Mesothelial cell of epicardium (in vitro differentiated cells): Measurements from ENCODE around the gene PARP12. TPM values are rescaled to one million over a fixed set of nuclear protein-coding genes. Genes with fewer than 3 reads are reported as not detected.

ENCODE experiments used
- DNase-seq, 2 experiments: peaks; one replicate each; pipeline ENCODE4 v3.0.0; 2021; ENCODE audit warnings: low spot score in 2 of 2; ENCODE audit not compliant: unreplicated experiment in 2 of 2
- H3K27ac Mint-ChIP-seq: 2 replicates; pipeline ENCODE4 v1.8.0; 2021; ENCODE audit warnings: mixed read lengths
- H3K27me3 Mint-ChIP-seq: 2 replicates; pipeline ENCODE4 v1.8.0; 2021; ENCODE audit warnings: low read depth, mixed read lengths
- H3K36me3 Mint-ChIP-seq: 2 replicates; pipeline ENCODE4 v1.8.0; 2021; ENCODE audit warnings: mixed read lengths
- H3K4me1 Mint-ChIP-seq: 2 replicates; pipeline ENCODE4 v1.8.0; 2021; ENCODE audit warnings: mixed read lengths
- H3K4me3 Mint-ChIP-seq: 2 replicates; pipeline ENCODE4 v1.8.0; 2021; ENCODE audit warnings: mild to moderate bottlenecking, moderate library complexity, mixed read lengths
- H3K9me3 Mint-ChIP-seq: 2 replicates; pipeline ENCODE4 v1.8.0; 2021; ENCODE audit warnings: mixed read lengths
- CTCF ChIP-seq: fragments of 200-600 bp; sonication (generic); IDR thresholded peaks from one replicate; pipeline ENCODE4 v1.5.0; 2021; ENCODE audit warnings: antibody characterized with exemption; ENCODE audit not compliant: unreplicated experiment
- total RNA-seq: library from RNA; stranded (reverse); gene quantifications from 3 replicates; pipeline ENCODE4 v1.2.1, GENCODE V29; 2021

Gene PARP12
- total RNA-seq, 1 donor from 2014 or later = 27.1 TPM

DNA sequence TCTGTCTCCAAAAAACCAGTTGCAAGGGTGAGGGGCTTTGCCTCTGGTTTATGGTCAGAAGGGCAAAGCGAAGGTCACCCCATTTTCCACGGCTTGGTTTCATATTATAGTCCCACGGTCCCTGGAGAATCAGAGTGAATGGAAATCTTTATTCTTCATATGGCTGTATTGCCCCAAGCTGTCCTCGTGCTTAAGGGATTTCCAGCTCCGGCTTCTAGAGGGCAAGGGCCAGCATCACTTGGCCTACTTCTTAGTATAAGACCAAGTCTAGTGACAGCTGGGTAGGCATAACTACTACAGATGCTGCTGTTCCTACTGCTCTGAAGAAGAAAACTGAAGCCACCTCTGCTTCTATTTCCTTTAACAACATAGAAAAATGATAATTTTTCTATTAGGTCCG is 63.2 kb downstream of the PARP12 start:
- peaks cover 3% of the 10 kb centered on the region for H3K4me1 Mint-ChIP-seq
- H3K27me3 Mint-ChIP-seq = no peaks in the 10 kb centered on the region
- DNase-seq = no peak
- no peaks in the 10 kb centered on the region for H3K9me3 Mint-ChIP-seq
- H3K27ac Mint-ChIP-seq = no peak overlapping the region
- H3K36me3 Mint-ChIP-seq = no peaks in the 10 kb centered on the region
- no peak for TF ChIP-seq CTCF
- H3K4me3 Mint-ChIP-seq = no peak overlapping the region

DNA sequence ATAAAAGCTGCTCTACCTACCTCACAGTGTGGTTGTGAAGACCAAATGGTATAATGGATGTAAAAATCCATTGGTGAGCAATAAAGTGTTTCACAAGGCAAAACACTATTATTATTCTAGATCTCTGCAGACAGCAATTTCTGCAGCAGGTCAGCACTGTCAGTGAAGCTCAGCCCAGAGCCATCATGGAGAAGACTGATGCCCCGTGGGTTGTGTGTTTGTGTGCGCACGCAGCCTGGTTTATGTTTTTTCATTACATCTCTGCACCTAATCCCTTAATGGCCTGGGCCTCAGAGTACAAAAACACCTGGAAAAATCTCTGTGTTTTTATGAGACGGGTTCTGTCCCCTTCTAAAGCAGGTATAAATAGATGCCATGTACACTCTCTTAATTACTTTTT is 64.2 kb downstream of the PARP12 start:
- Mint-ChIP-seq H3K27me3 (no peaks in the 10 kb centered on the region), H3K4me3 (no peak overlapping the region), H3K9me3 (no peaks in the 10 kb centered on the region), H3K36me3 (no peaks in the 10 kb centered on the region), H3K27ac (no peak overlapping the region), H3K4me1 (peaks cover 3% of the 10 kb centered on the region)
- no peak for DNase-seq
- no peak for TF ChIP-seq CTCF

DNA sequence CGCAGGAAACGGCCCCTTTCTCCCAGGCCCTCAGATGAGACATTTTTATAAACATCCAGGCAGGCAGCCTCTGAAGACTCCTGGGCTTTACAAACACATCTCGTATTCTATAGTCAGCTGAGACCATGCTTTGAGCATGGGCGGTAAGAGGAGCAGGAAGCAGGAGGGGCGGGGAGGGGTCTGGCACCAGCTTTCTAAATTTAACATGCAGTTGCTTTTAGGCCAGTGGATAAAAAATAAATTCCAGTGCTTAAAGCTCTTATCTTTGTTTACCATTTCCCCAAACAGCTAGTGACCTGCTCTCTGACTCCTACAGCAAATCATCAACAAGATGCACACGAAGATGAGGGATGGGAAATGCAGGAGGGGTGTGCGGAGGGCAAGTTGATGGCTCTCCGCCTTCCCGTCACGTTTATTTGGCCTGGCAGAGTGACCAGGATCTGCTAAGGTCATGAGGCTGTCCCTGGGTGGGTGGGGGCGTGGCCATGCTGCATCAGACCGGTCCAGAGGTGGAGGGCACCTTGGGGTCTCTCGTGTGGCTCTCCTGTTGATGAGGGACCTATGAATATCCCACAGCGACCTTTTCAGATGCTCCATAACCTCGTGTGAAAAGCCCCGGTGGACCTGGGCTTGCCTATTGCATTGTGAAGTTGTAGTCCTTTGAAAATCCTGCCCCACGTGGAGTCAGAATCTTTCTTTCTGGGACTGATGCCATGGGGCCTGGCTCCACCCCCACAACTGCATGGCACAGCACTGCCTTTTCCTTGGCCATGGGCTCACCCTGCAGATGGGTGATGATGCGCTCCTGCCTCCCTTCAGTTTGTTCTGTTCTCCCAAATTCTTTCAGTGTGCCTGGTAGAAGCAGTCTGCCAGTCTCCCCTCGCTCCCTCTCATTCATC is 67.5 kb downstream of the PARP12 start:
- no peak for TF ChIP-seq CTCF
- no peak overlapping the region for H3K4me3 Mint-ChIP-seq
- H3K9me3 Mint-ChIP-seq = no peaks in the 10 kb centered on the region
- H3K27me3 Mint-ChIP-seq = no peaks in the 10 kb centered on the region
- no peak for DNase-seq
- H3K36me3 Mint-ChIP-seq = no peaks in the 10 kb centered on the region
- peaks cover 7% of the 10 kb centered on the region for H3K4me1 Mint-ChIP-seq
- H3K27ac Mint-ChIP-seq = no peak overlapping the region

GRCh38 chr7:139994356-139994755 is 68.4 kb downstream of the PARP12 start:
- Mint-ChIP-seq H3K36me3 (no peaks in the 10 kb centered on the region), H3K4me3 (no peak overlapping the region), H3K27ac (no peak overlapping the region), H3K9me3 (no peaks in the 10 kb centered on the region), H3K27me3 (no peaks in the 10 kb centered on the region), H3K4me1 (peaks cover 7% of the 10 kb centered on the region)
- DNase-seq = no peak
- no peak for TF ChIP-seq CTCF

GRCh38 chr7:139993592-139993991 is 69.2 kb downstream of the PARP12 start:
- H3K27me3 Mint-ChIP-seq = no peaks in the 10 kb centered on the region

More at GRCh38 chr7:139993592-139993991, 69.2 kb downstream of the PARP12 start:
- TF ChIP-seq CTCF = no peak
- no peaks in the 10 kb centered on the region for H3K9me3 Mint-ChIP-seq
- no peaks in the 10 kb centered on the region for H3K36me3 Mint-ChIP-seq
- no peak overlapping the region for H3K27ac Mint-ChIP-seq
- H3K4me1 Mint-ChIP-seq = peaks cover 7% of the 10 kb centered on the region
- H3K4me3 Mint-ChIP-seq = no peak overlapping the region
- DNase-seq = no peak
